GM19240 (cell line): ENCODE results near the gene LCE2C.
"Not testable (repeated sequence)": the region's sequence is repeated elsewhere in the genome, so short reads cannot be mapped to it uniquely, and the experiment has no call there.

Source experiments
- DNase-seq: peaks from one replicate; pipeline ENCODE4 v3.0.0; 2011; ENCODE audit warnings: low spot score; ENCODE audit not compliant: insufficient read length

The LCE2C gene, protein sequence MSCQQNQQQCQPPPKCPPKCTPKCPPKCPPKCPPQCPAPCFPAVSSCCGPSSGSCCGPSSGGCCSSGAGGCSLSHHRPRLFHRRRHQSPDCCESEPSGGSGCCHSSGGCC

DNA sequence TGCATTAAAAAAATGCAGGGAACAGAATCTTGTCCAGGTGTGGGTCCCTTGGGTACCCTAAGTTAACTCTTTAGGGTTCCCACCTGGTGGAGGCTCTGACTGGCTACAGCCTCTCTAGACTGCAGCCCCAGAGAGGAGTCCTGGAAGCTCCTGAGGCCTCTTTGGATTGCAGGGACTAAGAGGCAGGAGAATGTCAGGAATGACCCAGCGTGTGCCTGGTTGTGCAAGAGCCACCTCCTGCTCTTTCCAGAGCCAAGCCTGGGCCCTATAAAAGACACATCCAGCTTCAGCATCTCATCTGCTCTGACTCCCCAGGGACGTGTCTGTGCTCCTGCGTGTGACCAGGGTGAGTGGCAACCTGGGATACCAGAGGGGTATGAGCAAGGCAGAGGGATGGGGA lies at the start of gene LCE2C:
Gene LCE2C (plus strand): TSS at position 297 of the 400 bp plus-strand sequence. CDS start 737 bp downstream, outside the sequence.
- DNase-seq: not testable (repeated sequence)

GRCh38 chr1:152626744-152627143 lies 48.3 kb upstream of the LCE2C start:
- no peak for DNase-seq

DNA sequence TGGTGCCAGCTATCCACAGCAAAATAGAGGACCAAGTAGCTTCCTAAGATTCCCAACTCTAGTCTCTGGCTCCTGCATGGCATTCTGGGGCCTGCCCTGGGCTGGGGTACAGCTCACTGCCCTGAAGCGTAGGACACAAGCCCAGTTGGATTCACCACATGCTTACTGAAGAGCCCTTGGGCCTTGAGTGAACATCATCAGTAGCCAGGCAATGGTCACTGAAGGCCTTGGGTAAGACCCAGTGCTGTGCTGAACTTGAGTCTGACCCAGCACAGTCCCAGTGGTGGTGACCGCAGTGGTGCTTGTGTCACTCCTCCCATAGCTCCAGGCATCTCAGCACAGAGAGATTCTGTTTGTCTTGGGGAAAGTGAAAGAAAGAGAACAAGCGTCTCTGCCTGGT lies 44.5 kb upstream of the LCE2C start:
- no peak for DNase-seq

DNA sequence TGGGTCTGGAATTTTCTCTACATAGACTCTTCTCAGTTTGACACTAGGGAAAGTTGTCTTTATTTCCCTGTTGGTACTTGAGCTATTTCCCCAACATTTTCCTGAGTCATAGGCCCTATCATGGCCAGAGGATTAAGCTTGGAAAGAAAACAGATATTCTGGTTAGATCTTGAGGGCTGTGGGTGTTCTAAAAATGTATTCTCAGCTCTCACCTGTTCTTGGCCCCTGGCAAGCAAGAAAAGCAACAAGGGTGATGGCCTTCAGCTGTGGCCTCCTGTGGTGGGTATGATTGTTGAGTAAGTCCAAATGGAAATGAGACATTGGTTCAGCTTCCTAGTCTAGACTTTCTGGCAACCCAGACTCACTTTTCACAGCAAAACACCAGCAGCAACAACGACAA lies 34.7 kb upstream of the LCE2C start:
- no peak for DNase-seq

- DNase-seq: no peak
Observed at GRCh38 chr1:152643945-152644344, 31.1 kb upstream of the LCE2C start.

DNA sequence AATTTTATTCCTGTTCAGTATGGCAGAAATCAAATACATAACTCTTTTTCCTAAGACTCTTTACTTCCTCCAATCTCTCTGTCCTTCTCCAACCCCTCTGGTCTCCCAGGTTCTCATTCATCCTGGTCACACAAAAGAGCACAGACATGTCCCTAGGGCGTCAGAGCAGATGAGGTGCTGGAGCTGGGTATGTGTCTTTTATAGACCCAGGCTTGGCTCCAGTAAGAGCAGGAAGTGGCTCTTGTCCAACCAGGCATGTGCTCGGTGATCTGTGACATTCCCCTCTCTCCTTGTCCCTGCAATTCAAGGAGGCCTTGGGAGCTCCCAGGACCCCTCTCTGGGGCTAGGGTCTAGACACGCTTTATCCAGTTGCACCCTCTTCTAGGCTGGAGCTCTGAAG lies 29.9 kb upstream of the LCE2C start:
- DNase-seq: no peak

DNA sequence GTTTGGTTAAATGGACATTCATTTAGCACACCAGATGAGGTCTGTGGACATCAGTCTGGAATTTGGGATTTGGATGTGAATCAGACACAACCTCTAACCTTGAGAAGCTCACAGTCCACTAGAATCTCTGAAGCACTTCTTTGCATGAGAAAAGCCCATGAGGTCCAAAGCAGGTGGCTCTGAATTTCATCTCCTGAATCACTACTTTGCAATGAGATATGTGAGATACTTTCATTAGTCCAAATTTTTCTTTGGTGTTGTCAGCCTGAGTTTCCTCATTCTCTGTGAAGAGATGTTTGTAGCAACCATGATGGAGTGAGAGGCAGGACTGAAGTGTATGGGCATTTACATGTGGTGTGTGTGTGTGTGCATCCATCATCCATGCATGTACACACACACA lies 28.4 kb upstream of the LCE2C start:
- DNase-seq: no peak

DNA sequence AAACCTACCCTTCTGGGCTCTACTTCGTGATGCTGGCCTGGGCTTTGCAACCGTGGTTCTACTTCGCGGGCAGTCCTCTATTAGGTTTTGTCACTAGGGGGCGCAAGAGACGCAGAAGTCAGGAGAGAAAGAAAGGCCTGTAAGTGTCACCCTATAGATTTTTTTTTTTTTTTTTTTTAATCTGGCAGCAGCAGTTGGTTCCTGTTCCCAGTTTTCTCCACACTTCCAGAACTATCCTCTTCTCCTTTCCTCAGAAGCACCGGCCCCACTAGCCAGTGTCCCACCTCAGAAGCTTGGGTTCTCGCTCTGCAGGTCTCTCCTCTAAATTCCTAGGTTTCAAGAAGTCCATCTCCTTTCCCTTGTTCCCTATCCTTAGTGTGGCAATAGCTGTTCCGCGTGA lies 21.0 kb upstream of the LCE2C start:
- DNase-seq: peak; percentile 45

DNA sequence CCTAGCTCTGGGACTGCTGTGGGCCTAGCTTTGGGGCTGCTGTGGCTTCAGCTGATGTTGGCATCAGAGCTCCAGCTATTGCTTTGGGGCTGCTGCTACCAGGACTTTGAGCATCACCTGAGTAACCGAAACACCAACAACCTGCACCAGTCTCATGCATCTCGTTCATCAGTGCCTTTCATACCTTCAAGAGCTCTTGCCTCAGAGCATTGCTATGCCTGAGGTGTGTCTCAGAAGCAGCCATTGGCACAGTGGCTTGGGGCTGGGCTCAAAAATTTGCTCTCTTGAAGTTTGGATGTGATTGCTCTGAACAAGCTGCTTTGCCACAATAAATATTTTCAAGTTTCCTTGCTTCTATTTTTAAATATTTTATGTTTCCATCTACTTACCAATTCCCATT lies 18.6 kb upstream of the LCE2C start:
- DNase-seq: no peak

- no peak for DNase-seq
Observed at GRCh38 chr1:152657677-152658076, 17.4 kb upstream of the LCE2C start.

DNA sequence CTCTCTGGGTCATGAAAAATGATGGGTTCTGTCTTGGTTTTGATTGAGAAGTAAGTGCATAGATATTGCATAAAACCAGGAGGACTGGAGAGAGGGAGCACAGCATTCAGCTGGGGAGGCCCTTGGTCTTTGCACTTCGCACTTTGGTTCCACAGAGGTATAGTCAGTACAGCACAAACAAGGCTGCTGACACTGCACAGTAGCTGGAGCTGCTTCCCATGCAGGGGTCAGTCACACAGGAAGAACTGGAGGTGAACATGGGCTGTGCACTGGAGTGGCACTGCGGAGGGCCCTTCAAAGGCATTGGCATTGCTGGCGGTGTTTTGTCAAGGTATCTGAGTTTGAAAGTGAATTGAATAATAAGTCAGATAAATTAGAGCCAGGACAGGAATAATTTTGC lies 16.4 kb upstream of the LCE2C start:
- no peak for DNase-seq

GRCh38 chr1:152663098-152663497 lies 12.0 kb upstream of the LCE2C start, which contains the start of gene LCE2D:
Gene LCE2D, plus strand, starts transcription at chr1:152663380. Its CDS starts 726 bp downstream, at chr1:152664106.
- DNase-seq: no peak

GRCh38 chr1:152666171-152666570 lies 8.9 kb upstream of the LCE2C start:
- DNase-seq: not testable (repeated sequence)

DNA sequence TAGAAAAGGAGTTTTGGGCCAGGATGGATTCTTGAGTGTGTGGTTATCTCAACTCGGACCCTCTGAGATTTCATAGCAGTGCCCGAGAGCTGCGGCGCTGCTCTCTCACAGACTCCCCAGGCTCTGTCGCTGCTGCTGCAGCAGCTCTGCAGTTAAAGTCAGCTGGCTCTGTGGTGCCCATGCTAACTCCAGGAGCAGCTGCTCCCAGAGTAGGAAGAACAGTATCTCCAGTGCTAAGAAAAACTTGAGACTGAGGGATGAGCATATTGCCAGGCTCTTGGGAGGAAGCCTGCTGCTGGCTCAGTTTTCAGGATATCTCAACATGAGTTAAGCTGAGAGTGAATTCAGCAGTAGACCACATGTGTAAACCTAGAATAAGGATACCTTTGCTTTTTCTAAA lies 7.4 kb upstream of the LCE2C start:
- DNase-seq: no peak

DNA sequence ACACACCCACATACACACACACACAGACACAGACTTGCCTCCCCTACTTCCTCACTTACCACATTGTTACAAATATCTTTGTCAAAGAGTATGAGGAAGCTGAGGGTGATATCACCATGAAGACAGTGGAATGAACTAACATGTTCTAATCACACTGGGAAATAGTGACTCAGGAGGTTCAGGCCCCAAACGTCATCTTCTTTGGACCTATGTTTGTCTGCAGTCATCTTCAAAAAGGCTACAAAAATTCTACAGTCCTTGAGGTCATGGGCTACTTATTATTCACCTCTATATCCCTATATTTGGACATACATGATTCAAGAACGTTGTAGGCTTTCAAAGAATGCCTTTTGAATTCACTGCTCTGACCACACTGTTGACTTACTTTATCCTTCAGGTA lies 2.1 kb upstream of the LCE2C start:
- DNase-seq: no peak

DNA sequence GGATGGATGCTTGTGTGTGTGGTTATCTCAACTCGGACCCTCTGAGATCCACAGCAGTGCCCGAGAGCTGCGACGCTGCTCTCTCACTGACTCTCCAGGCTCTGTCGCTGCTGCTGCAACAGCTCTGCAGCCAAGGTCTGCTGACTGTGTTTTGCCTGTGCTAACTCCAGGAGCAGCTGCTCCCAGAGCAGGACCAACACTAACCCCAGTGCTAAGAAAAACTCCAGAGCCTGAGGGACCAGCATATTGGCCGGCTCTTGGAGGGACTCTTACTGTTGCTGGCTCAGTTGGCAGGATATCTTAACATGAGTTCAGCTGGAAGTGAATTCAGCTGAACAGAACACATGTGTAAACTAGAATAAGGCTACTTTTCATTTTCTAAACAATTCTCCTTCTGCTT lies 4.4 kb downstream of the LCE2C start:
- no peak for DNase-seq

DNA sequence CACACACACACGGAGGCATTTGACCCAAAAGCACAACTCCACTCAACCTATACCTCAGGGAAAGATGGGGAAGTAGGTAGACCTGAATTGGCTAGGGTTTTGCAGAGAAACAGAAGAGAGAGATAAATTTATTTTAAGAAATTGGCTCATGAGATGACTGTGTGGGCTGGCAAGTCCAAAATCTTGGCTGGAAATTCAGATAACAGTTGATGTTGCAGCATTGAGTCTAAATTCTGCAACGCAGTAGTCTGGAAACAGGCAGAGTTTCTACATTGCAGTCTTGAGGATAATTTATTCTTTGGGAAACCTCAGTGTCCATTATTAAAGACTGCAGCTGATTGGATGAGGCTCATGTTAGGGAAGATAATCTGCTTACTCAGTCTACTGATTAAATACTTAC lies 6.5 kb downstream of the LCE2C start:
- DNase-seq: no peak

DNA sequence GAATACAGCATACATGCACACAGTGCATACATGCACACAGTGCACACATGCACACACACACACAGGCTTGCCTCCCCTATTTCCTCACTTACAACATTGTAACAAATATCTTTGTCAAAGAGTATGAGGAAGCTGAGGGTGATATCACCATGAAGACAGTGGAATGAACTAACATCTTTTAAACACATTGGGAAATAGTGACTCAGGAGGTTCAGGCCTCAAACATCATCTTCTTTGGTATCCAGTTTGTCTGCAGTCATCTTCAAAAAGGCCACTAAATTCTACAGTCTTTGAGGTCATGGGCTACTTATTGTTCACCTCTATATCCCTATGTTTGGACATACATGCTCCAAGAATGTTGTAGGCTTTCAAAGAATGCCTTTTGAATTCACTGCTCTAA lies 8.8 kb downstream of the LCE2C start:
- no peak for DNase-seq

DNA sequence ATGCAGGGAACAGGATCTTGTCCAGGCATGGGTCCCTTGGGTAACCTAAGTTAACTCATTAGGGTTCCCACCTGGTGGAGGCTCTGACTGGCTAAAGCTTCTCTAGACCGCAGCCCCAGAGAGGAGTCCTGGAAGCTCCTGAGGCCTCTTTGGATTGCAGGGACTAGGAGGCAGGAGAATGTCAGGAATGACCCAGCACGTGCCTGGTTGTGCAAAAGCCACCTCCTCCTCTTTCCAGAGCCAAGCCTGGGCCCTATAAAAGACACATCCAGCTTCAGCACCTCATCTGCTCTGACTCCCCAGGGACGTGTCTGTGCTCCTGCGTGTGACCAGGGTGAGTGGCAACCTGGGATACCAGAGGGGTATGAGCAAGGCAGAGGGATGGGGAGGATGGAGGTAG lies 10.7 kb downstream of the LCE2C start, which contains the start of gene LCE2B:
Gene LCE2B (plus strand): TSS at position 301 of the 400 bp plus-strand sequence. CDS start 721 bp downstream, outside the sequence.
- not testable (repeated sequence) for DNase-seq

DNA sequence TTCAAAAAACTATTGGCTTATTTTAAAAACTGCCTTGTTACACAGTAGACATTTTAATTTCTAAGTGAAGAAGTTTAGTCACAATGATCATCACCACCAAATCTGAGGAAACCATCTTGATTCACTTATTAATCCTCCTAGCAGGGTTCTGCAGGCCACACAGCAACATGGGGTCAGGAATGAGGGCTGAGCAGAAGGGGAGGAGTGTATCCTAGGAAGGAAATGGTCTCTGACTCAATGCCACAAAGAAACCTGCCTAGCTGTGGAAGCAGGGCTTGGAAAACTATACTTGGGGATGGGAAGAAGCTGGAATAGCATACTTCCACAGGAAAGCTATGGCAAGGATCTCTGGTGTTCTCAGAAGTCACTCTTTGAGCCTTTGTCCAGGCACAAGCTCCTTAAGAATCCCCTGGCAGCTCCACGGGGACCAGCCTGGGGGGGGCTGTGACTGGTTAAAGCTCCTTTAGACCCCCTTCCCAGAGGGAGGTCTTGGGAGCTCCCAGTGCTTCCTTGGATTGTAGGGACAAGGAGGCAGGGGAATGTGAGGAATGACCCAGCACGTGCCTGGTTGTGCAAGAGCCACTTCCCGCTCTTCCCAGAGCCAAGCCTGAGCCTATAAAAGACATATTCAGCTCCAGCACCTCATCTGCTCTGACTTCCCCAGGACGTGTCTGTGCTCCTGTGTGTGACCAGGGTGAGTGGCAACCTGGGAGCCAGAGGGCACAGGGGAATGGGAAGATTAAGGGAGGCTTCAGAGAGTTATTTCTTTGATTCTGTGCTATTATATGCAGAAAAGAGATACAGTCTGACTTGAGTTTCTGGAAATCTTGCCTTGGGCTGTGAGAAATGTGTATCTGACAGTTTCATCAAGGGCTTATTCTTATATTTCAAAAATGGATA lies 22.9 kb downstream of the LCE2C start, which contains the start of gene LCE2A:
Gene LCE2A (plus strand): TSS at position 645 of the 900 bp plus-strand sequence. CDS start 557 bp downstream, outside the sequence.
- DNase-seq: no peak

- DNase-seq: no peak
Observed at GRCh38 chr1:152699746-152700145, 24.7 kb downstream of the LCE2C start.

- DNase-seq: no peak
Observed at GRCh38 chr1:152707860-152708259, 32.8 kb downstream of the LCE2C start, which contains the start of gene LCE4A. Gene LCE4A, plus strand, starts transcription at chr1:152708160. Its CDS starts 916 bp downstream, at chr1:152709076.
